Testis (tissue), 3 donors: ENCODE measurements around the gene KLHL11. TPM values are rescaled to one million over a fixed set of nuclear protein-coding genes. Genes with fewer than 3 reads are reported as not detected.
"Not testable (repeated sequence)": the region's sequence is repeated elsewhere in the genome, so short reads cannot be mapped to it uniquely, and the experiment has no call there.

Source experiments
- DNase-seq: peaks from one replicate; pipeline ENCODE4 v3.0.0-alpha.2; 2019
- H3K27ac ChIP-seq, 2 donors: fragments of 200-600 bp; sonication (generic); one replicate each; pipeline ENCODE4 v1.5.1; 2019
- H3K27me3 ChIP-seq: fragments of 200-600 bp; sonication (generic); one replicate; pipeline ENCODE4 v1.5.1; 2019
- H3K36me3 ChIP-seq: fragments of 200-600 bp; sonication (generic); one replicate; pipeline ENCODE4 v1.5.1; 2017; ENCODE audit warnings: low read depth; ENCODE audit errors: missing control alignments
- H3K4me1 ChIP-seq: fragments of 200-600 bp; sonication (generic); one replicate; pipeline ENCODE4 v1.5.1; 2019
- H3K4me3 ChIP-seq, 2 donors: fragments of 200-600 bp; sonication (generic); one replicate each; pipeline ENCODE4 v1.5.1; 2017 to 2019
- H3K9me3 ChIP-seq: fragments of 200-600 bp; sonication (generic); one replicate; pipeline ENCODE4 v1.5.1; 2017
- CTCF ChIP-seq, 3 experiments: fragments of 450-650 bp in 2 of 3; fragments of 200-600 bp in 1 of 3; sonication (generic) in 1 of 3; IDR thresholded peaks; one replicate each; pipeline ENCODE4 v1.5.1; 2016 to 2019; ENCODE audit warnings: antibody characterized with exemption in 3 of 3, mild to moderate bottlenecking in 2 of 3, moderate library complexity in 1 of 3
- POLR2A ChIP-seq: fragments of 450-650 bp; IDR thresholded peaks from one replicate; pipeline ENCODE4 v1.6.1; 2017; ENCODE audit warnings: antibody characterized with exemption, mild to moderate bottlenecking, moderate library complexity
- WGBS, 2 donors: methylation state at CpG; one replicate each; pipeline ENCODE4 v1.1.5; 2018; 5-methylcytosine and 5-hydroxymethylcytosine counted together
- intact Hi-C: fragments of 100-400 bp; cut with DNase I; formaldehyde crosslinking; loops from one replicate; pipeline ENCODE4 v1.15.1; 2023; ENCODE audit warnings: low total_unique reads
- polyA plus RNA-seq: library from polyadenylated mRNA; stranded (reverse); fragments of 350-450 nt; fragmentation: Illumina TruSeq; extraction: RNeasy Lipid Tissue Mini Kit (QIAGEN cat#74804); gene quantifications from one replicate; pipeline ENCODE4 v1.2.3, GENCODE V29; 2014; ENCODE audit warnings: low read depth, low replicate concordance; ENCODE audit not compliant: insufficient read depth
- total RNA-seq, 2 donors: library from RNA; depleted of rRNA; stranded (reverse); fragments of >200 nt; gene quantifications; one replicate each; pipeline ENCODE4 v1.2.3, GENCODE V29; 2016

Gene KLHL11
- total and polyA plus RNA-seq, 3 donors from 2014 or later: 28.2 to 70.2 (median 61.3) TPM

DNA sequence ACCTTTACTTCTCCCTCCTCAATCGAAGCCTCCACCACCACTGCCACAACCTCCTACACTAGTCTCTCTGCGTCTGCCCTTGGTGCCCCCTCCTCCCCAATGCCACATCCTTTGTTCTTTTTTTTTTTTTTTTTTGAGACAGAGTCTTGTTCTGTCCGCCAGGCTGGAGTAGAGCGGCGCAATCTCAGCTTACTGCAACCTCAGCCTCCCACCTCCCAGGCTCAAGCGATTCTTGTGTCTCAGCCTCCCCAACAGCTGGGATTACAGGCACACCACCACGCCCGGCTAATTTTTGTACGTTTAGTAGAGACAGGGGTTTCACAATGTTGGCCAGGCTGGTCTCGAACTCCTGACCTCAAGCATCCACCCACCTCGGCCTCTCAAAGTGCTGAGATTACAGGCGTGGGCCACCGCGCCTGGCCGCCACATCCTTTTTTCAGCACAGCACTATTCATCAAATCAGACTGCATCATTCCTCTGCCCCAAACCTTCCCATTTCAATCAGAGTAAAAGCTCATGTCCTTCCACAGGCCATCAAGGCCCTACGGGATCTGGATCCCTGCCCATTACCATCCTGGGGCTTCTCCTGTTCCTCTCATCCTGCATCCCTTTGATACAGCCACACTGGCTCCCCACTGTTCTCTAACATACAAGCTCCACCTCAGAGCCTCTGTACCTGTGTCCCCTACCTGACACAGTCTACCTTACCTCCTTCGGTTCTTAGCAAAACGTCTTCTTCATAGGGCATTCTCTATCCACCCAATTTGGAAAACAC, 2.0 kb downstream of the KLHL11 start:
- Histone ChIP-seq H3K36me3 (no peaks in the 10 kb centered on the region), H3K27ac (no peak overlapping the region), H3K4me3 (peak overlapping the region in 1 of 2 donors; percentile 89), H3K27me3 (no peaks in the 10 kb centered on the region), H3K9me3 (no peaks in the 10 kb centered on the region), H3K4me1 (peaks cover 18% of the 10 kb centered on the region)
- no peak for TF ChIP-seq POLR2A
- TF ChIP-seq CTCF (IDR thresholded peaks at IDR 0.05): no peak
- DNase-seq: no peak
- 50 to 54% methylated on average over 17 to 18 of the region's 18 CpGs for WGBS, 2 donors
- intact Hi-C loops: no loop called here

GRCh38 chr17:41860254-41860931, 4.8 kb downstream of the KLHL11 start:
- H3K9me3 ChIP-seq: no peaks in the 10 kb centered on the region
- no peak for TF ChIP-seq CTCF (IDR thresholded peaks at IDR 0.05)
- no peak for TF ChIP-seq POLR2A
- no peak for DNase-seq
- WGBS, 2 donors: 78 to 97% methylated on average over 3 of the region's 3 CpGs
- H3K36me3 ChIP-seq: no peaks in the 10 kb centered on the region
- H3K27me3 ChIP-seq: no peaks in the 10 kb centered on the region
- intact Hi-C loops: no loop called here
- no peak overlapping the region for H3K27ac ChIP-seq
- no peak overlapping the region for H3K4me3 ChIP-seq
- peaks cover 18% of the 10 kb centered on the region for H3K4me1 ChIP-seq

DNA sequence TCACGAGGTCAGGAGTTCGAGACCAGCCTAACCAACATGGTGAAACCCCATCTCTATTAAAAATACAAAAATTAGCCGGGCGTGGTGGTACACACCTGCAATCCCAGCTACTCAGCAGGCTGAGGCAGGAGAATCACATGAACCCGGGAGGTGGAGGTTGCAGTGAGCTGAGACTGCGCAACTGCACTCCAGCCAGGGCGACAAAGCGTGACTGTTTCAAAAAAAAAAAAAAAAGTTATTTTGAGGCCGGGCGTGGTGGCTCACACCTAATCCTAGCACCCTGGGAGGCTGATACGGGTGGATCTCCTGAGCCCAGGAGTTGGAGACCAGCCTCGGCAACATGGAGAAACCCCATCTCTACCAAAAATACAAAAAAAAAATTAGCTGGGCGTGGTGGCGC, 13.8 kb downstream of the KLHL11 start:
- intact Hi-C loops, H3K4me3 ChIP-seq, H3K36me3 ChIP-seq, H3K9me3 ChIP-seq, H3K27ac ChIP-seq, H3K27me3 ChIP-seq, H3K4me1 ChIP-seq, DNase-seq: not testable (repeated sequence)
- 95% methylated on average over 14 of the region's 14 CpGs for WGBS, 2 donors

GRCh38 chr17:41849251-41849990, 15.8 kb downstream of the KLHL11 start:
- no peak for DNase-seq
- H3K27me3 ChIP-seq: no peaks in the 10 kb centered on the region
- WGBS, 2 donors: 73 to 77% methylated on average over 4 of the region's 4 CpGs
- no peaks in the 10 kb centered on the region for H3K9me3 ChIP-seq
- no peaks in the 10 kb centered on the region for H3K36me3 ChIP-seq
- TF ChIP-seq POLR2A (no peak), CTCF (IDR thresholded peaks at IDR 0.05) (no peak)
- no peak overlapping the region for H3K4me3 ChIP-seq
- H3K4me1 ChIP-seq: no peaks in the 10 kb centered on the region
- H3K27ac ChIP-seq: no peak overlapping the region
- intact Hi-C loops: no loop called here

DNA sequence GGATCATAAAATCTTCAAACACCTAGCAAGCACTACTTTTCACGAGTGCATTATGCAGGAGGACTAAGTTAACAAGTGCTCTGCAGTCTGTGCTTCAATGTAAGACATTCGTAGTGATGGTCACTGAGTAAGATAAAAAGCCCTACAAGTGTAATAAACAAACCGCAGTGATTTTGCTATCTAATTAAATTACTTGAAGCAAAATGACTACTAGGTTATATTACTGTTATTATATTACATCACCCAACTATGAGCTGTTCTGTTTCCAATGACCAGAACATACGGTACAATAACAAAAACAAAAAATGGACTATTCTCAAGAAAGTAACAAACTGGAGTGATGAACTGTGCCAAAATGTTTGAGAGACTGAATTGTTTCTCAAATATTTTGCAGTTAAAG, 16.4 kb downstream of the KLHL11 start:
- Histone ChIP-seq H3K27ac (no peak overlapping the region), H3K4me1 (no peaks in the 10 kb centered on the region), H3K4me3 (no peak overlapping the region), H3K36me3 (no peaks in the 10 kb centered on the region), H3K27me3 (no peaks in the 10 kb centered on the region), H3K9me3 (no peaks in the 10 kb centered on the region)
- WGBS, 2 donors: 65 to 74% methylated on average over 4 of the region's 4 CpGs
- TF ChIP-seq CTCF (IDR thresholded peaks at IDR 0.05) (no peak), POLR2A (no peak)
- intact Hi-C loops: no loop called here
- no peak for DNase-seq
